Mesendoderm (in vitro differentiated cells): Measurements from ENCODE around the gene C8B.
A peak's percentile ranks its signal among the peaks of the same experiment; 100 is the strongest.

Source experiments
- DNase-seq: peaks from one replicate; pipeline ENCODE4 v3.0.0; 2013
- H2AK5ac ChIP-seq: 2 replicates; pipeline ENCODE4 v1.6.1; 2013; ENCODE audit warnings: low read length, inconsistent platforms
- H2BK120ac ChIP-seq: 2 replicates; pipeline ENCODE4 v1.6.1; 2013; ENCODE audit warnings: low read depth, mild to moderate bottlenecking, low read length, moderate library complexity, mixed read lengths
- H2BK15ac ChIP-seq: replicated peaks from 2 replicates; pipeline ENCODE4 v1.6.1; 2013; ENCODE audit warnings: low read depth, mild to moderate bottlenecking, moderate library complexity
- H2BK5ac ChIP-seq: 2 replicates; pipeline ENCODE4 v1.6.1; 2013; ENCODE audit warnings: low read length, inconsistent platforms
- H3K18ac ChIP-seq: 2 replicates; pipeline ENCODE4 v1.6.1; 2013; ENCODE audit warnings: mild to moderate bottlenecking, low read length, mixed read lengths
- H3K23ac ChIP-seq: one replicate; pipeline ENCODE4 v1.6.1; 2013; ENCODE audit warnings: low read length
- H3K27ac ChIP-seq: 2 replicates; pipeline ENCODE4 v1.5.1; 2013; ENCODE audit warnings: low read depth, mild to moderate bottlenecking, inconsistent platforms, low read length, moderate library complexity
- H3K27me3 ChIP-seq: 2 replicates; pipeline ENCODE4 v1.6.1; 2013; ENCODE audit warnings: low read length, control low read depth, mild to moderate bottlenecking, inconsistent platforms; ENCODE audit not compliant: insufficient read depth, poor library complexity
- H3K36me3 ChIP-seq: 2 replicates; pipeline ENCODE4 v1.6.1; 2013; ENCODE audit warnings: low read length, inconsistent platforms; ENCODE audit not compliant: control insufficient read depth, insufficient read depth
- H3K4ac ChIP-seq: one replicate; pipeline ENCODE4 v1.6.1; 2013; ENCODE audit warnings: low read depth, mild to moderate bottlenecking, low read length, moderate library complexity
- H3K4me1 ChIP-seq: 2 replicates; pipeline ENCODE4 v1.6.1; 2013; ENCODE audit warnings: low read depth, low read length, inconsistent platforms; ENCODE audit not compliant: control insufficient read depth
- H3K4me2 ChIP-seq: 2 replicates; pipeline ENCODE4 v1.6.1; 2013; ENCODE audit warnings: low read length
- H3K4me3 ChIP-seq: 2 replicates; pipeline ENCODE4 v1.5.1; 2013; ENCODE audit warnings: mild to moderate bottlenecking, low read length
- H3K56ac ChIP-seq: one replicate; pipeline ENCODE4 v1.6.1; 2013; ENCODE audit warnings: low read length
- H3K79me1 ChIP-seq: 2 replicates; pipeline ENCODE4 v1.6.1; 2013; ENCODE audit warnings: low read length, inconsistent platforms
- H3K79me2 ChIP-seq: 2 replicates; pipeline ENCODE4 v1.6.1; 2013; ENCODE audit warnings: mild to moderate bottlenecking, low read length; ENCODE audit not compliant: control insufficient read depth, insufficient read depth
- H3K9ac ChIP-seq: 2 replicates; pipeline ENCODE4 v1.6.1; 2013; ENCODE audit warnings: low read length, inconsistent platforms
- H4K5ac ChIP-seq: one replicate; pipeline ENCODE4 v1.6.1; 2013; ENCODE audit warnings: low read length
- H4K8ac ChIP-seq: one replicate; pipeline ENCODE4 v1.6.1; 2013; ENCODE audit warnings: low read depth, mild to moderate bottlenecking, control low read depth, low read length, moderate library complexity
- WGBS: extraction: QIAGEN DNeasy Blood & Tissue Kit; methylation state at CpG from one replicate; pipeline ENCODE4 v1.1.7; 2013; ENCODE audit warnings: low lambda C conversion rate, missing lambda C conversion rate; ENCODE audit not compliant: insufficient coverage; ENCODE audit errors: extremely low coverage; 5-methylcytosine and 5-hydroxymethylcytosine counted together

Gene C8B

DNA sequence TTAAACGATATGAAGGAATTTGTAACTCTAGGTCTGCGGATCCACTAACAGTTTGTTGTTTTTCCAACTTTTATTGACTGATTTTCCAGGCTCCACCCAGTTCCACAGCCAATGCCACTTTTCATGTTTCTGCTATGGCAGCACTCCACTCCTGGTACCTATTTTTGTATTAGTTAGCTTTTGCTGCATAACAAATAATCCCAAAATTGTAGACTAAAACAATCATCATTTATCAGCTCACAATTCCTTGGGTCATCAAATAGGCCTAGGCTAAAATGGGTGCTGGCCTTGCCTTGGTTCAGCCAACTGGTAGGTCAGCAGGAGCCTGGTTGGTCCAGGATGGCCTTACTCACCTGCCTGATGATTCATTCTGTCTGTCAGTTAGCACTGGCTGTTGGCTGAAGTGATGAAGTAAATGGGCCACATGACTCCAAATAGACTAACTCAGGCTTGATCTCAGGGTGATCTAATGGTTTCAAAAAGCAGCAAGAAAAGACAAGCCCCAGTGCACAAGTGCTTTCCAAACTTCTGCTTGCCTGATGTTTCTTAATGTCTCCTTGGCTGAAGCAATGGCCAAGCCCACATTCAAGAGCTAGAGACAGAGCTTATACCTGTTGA is 3.2 kb upstream of the C8B start:
- Histone ChIP-seq H3K4ac (no peak overlapping the region), H3K56ac (no peak overlapping the region)
- WGBS = no CpG with 5 or more reads among the region's 2 CpGs

DNA sequence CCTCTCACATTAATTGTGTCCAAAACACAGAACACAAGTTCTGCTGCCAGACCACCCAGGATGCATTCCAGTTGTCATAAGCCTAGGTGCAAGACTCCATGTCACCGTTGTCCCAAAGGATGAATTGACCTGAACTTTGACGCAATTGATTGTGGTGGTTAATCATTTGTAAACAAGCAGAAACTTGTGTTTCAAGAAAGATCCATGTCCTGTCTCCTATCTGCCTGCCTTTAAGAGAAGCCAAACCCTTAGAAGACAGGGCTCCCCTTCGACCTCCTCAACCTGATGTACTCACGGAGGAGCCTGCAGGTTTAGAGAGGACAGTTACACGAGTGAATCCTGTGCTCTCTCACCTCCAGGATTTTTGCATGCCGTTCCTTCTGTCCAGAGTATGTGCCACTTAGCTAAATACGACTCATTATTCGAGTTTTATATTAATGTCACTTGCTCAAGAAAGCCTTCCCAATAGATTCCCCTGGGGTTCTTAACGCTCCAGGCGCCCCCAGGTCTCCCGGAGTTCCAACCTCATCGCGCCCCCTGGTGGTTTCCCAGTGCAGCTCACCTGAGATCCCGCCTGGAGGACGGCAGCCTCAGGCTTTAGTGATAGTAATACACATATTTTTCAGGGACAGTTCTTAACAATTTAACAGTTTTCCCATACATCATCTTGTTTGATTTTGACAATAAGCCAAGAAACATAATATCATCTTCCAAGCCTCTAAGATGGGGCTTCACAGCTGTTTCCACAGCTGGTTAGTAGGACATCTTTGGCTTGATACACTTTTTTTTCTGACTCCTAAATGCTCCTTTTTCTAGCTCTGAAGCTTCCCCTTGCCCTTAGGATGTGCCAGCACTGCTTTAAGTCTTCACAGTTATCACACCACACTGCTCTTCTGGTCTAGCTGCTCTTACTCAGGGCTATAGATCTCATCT is 2.4 kb upstream of the C8B start:
- Histone ChIP-seq H3K4me3 (no peak overlapping the region), H3K36me3 (no peaks in the 10 kb centered on the region), H3K27me3 (no peaks in the 10 kb centered on the region)

More for the DNA sequence above, 3.2 kb upstream of the C8B start:
- Histone ChIP-seq H2BK120ac (no peak overlapping the region), H3K27ac (no peak overlapping the region), H4K5ac (no peak overlapping the region), H3K23ac (no peak overlapping the region), H3K18ac (no peak overlapping the region), H3K9ac (no peak overlapping the region), H3K79me2 (no peaks in the 10 kb centered on the region), H2BK15ac (no peak overlapping the region), H3K27me3 (no peaks in the 10 kb centered on the region), H2BK5ac (no peak overlapping the region), H3K4me3 (no peak overlapping the region), H3K36me3 (no peaks in the 10 kb centered on the region), H3K79me1 (no peaks in the 10 kb centered on the region), H3K4me2 (no peak overlapping the region), H4K8ac (no peak overlapping the region), H2AK5ac (peak overlapping the region; percentile 10), H3K4me1 (no peaks in the 10 kb centered on the region)
- no peak for DNase-seq

DNA sequence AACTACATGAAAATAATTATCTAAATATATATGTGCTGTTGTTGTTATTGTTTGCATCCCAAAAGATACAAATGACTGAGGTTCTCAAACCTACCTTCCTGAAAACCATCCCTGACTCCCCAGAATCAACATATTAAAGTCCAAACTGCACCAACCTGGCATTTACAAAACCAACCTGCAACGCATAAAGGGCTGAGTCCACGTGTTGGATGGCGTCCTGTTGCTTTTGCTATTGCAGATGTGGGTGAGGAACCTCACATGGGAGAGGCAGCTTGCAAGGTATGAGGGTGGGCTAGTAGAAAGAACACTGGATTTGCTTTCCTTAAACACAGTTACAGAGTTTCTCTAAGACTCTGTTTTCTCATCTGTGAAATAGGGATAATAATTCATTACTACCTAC is 1.5 kb upstream of the C8B start:
- Histone ChIP-seq H2BK15ac (no peak overlapping the region), H3K4me3 (no peak overlapping the region), H3K79me2 (no peaks in the 10 kb centered on the region), H3K79me1 (no peaks in the 10 kb centered on the region), H3K27ac (no peak overlapping the region), H3K4me2 (no peak overlapping the region), H3K18ac (no peak overlapping the region), H3K4me1 (no peaks in the 10 kb centered on the region), H4K5ac (no peak overlapping the region), H2BK120ac (no peak overlapping the region), H2BK5ac (no peak overlapping the region), H2AK5ac (no peak overlapping the region), H3K23ac (no peak overlapping the region), H3K56ac (no peak overlapping the region), H3K27me3 (no peaks in the 10 kb centered on the region), H4K8ac (no peak overlapping the region), H3K4ac (no peak overlapping the region), H3K36me3 (no peaks in the 10 kb centered on the region), H3K9ac (no peak overlapping the region)
- DNase-seq = no peak
- no CpG with 5 or more reads among the region's 3 CpGs for WGBS

More for the DNA sequence above, 2.4 kb upstream of the C8B start:
- Histone ChIP-seq H3K4me1 (no peaks in the 10 kb centered on the region), H3K27ac (no peak overlapping the region), H4K8ac (no peak overlapping the region), H2AK5ac (no peak overlapping the region), H3K9ac (no peak overlapping the region), H3K4me2 (no peak overlapping the region), H3K4ac (no peak overlapping the region), H2BK120ac (no peak overlapping the region), H3K18ac (no peak overlapping the region), H4K5ac (no peak overlapping the region), H3K23ac (no peak overlapping the region), H3K79me1 (no peaks in the 10 kb centered on the region), H2BK15ac (no peak overlapping the region), H2BK5ac (no peak overlapping the region), H3K79me2 (no peaks in the 10 kb centered on the region), H3K56ac (no peak overlapping the region)
- no CpG with 5 or more reads among the region's 15 CpGs for WGBS
- peak; percentile 55 for DNase-seq

DNA sequence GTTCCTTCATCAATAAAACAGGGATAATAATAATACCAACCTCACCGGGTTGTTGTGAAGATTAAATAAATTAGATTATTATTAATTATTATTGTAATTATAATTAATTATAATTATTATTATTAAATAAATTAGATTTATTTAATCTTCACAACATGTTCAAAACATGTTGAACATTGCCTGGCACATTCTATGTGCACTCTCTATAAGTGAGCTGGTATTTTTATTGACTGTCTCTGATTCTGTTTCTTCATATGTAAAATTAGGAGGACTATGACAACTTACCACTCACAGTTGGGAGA is 834 bp upstream of the C8B start:
- Histone ChIP-seq H4K5ac (no peak overlapping the region), H3K4ac (no peak overlapping the region), H3K79me2 (no peaks in the 10 kb centered on the region), H3K4me3 (no peak overlapping the region), H2BK15ac (no peak overlapping the region), H3K27ac (no peak overlapping the region), H2AK5ac (no peak overlapping the region), H3K79me1 (no peaks in the 10 kb centered on the region), H3K56ac (no peak overlapping the region), H3K27me3 (no peaks in the 10 kb centered on the region), H3K4me2 (no peak overlapping the region), H3K18ac (no peak overlapping the region), H2BK120ac (no peak overlapping the region), H3K36me3 (no peaks in the 10 kb centered on the region), H2BK5ac (no peak overlapping the region), H3K23ac (no peak overlapping the region), H3K4me1 (no peaks in the 10 kb centered on the region), H4K8ac (no peak overlapping the region), H3K9ac (no peak overlapping the region)
- DNase-seq = no peak
- no CpG with 5 or more reads among the region's 1 CpG for WGBS

DNA sequence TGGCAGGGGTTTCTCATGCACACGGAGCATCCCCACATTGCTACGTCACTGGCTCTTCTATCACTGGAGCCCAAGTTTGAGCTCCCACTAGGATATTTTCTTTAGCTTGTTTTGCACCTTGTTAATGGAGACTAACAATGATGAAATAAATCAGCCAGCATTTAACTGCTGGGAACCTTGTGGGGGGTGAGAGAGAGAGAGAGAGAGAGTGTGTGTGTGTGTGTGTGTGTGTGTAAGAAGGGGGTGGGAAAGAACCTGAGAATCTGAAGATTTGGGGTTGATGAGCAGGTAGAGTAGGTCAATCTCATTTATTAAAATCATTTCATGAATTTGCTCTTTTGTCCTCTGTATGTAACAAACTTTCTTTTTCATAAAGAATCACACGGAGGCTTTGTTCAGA is 624 bp downstream of the C8B start:
- Histone ChIP-seq H3K79me2 (no peaks in the 10 kb centered on the region), H3K79me1 (no peaks in the 10 kb centered on the region), H3K4me3 (no peak overlapping the region), H2BK15ac (no peak overlapping the region), H4K5ac (no peak overlapping the region), H2BK5ac (no peak overlapping the region), H3K27me3 (no peaks in the 10 kb centered on the region), H3K9ac (no peak overlapping the region), H3K4me2 (no peak overlapping the region), H3K36me3 (no peaks in the 10 kb centered on the region), H3K4ac (no peak overlapping the region), H4K8ac (no peak overlapping the region), H2BK120ac (no peak overlapping the region), H3K23ac (no peak overlapping the region), H3K18ac (no peak overlapping the region), H3K4me1 (no peaks in the 10 kb centered on the region), H2AK5ac (no peak overlapping the region), H3K56ac (no peak overlapping the region), H3K27ac (no peak overlapping the region)
- DNase-seq = no peak
- WGBS = no CpG with 5 or more reads among the region's 3 CpGs
